ENCODE data around the gene GARRE1. TPM values are rescaled to one million over a fixed set of nuclear protein-coding genes. Genes with fewer than 3 reads are reported as not detected.

GARRE1 gene
- total RNA-seq, 1 experiment from 2014 or later: 16.9 TPM

Other genes starting within 250 kb of the GARRE1 start
- gene LSM14A, start 82.0 kb upstream of the GARRE1 start, total RNA-seq (2021; ENCODE audit: unreplicated experiment): 120 TPM
- 787 TPM for gene GPI, start 110.6 kb downstream of the GARRE1 start, total RNA-seq (2021; ENCODE audit: unreplicated experiment)
- 30.0 TPM for gene PDCD2L, start 149.8 kb downstream of the GARRE1 start, total RNA-seq (2021; ENCODE audit: unreplicated experiment)
- 121 TPM for gene UBA2, start 173.8 kb downstream of the GARRE1 start, total RNA-seq (2021; ENCODE audit: unreplicated experiment)
- gene WTIP, start 227.2 kb downstream of the GARRE1 start, total RNA-seq (2021; ENCODE audit: unreplicated experiment): 8.4 TPM